Measurements from ENCODE around the gene STAT5B.
A peak's percentile ranks its signal among the peaks of the same experiment; 100 is the strongest.
"Not testable (repeated sequence)": the region's sequence is repeated elsewhere in the genome, so short reads cannot be mapped to it uniquely, and the experiment has no call there.

Gene STAT5B

DNA sequence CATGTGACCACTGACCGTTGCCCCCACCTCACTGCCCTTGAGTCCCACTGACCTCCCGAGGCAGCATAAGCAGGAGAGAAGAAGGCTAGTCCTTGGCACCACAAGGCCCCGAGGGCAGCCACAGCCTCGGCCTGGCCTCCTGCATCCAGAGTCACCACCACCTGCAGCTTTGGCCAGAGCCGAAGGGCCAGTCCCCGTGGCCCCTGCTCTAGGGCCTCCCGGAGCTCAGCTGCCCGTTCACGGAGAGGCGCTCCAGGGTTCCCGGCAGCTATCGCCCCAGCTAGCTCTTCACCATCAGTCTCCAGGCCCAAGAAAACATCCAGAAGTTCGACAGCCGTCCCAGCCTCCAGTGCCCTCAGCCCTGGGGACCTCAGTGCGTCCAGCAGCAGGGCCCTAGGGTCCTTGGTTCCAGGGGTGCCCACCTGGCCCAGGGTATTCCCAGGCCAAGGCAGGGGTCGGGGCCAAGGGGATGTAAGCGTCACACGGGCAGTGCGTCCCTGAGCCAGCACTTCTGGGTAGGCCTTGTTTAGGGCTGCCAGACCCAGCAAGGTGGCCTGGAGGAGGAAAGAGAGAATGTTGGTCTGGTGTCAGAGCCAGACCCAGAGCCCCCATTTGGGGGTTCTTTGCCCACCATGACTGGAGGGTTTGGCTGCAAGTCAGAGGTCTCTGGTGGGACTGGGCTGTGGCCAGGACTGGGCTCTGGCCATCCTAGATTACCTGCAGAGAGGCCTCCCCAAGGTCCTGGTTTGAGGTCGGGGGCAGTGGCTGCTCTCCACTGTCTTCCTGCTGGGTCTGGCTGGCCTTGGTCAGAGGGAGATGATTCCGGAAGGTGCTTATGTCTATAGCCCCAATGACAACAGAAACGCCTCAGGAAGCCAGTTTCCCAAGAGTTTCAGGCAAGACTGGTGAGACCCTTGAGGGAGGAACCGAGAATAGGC, 83.7 kb downstream of the STAT5B start:
- DNase-seq = no peak

DNA sequence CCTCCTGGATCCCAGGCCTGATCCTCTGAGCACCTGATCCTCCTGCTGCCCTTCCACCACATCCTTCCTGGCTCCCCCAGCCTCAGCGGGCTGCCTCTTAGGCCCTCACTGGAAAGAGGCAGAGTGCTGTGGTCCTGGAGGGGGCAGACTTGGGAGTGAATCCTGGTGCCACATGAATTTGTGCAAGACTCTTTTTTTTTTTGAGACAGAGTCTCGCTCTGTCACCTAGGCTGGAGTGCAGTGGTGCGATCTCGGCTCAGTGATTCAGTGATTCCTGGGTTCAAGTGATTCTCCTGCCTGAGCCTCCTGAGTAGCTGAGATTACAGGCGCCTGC, 84.9 kb downstream of the STAT5B start:
- no peak for DNase-seq

DNA sequence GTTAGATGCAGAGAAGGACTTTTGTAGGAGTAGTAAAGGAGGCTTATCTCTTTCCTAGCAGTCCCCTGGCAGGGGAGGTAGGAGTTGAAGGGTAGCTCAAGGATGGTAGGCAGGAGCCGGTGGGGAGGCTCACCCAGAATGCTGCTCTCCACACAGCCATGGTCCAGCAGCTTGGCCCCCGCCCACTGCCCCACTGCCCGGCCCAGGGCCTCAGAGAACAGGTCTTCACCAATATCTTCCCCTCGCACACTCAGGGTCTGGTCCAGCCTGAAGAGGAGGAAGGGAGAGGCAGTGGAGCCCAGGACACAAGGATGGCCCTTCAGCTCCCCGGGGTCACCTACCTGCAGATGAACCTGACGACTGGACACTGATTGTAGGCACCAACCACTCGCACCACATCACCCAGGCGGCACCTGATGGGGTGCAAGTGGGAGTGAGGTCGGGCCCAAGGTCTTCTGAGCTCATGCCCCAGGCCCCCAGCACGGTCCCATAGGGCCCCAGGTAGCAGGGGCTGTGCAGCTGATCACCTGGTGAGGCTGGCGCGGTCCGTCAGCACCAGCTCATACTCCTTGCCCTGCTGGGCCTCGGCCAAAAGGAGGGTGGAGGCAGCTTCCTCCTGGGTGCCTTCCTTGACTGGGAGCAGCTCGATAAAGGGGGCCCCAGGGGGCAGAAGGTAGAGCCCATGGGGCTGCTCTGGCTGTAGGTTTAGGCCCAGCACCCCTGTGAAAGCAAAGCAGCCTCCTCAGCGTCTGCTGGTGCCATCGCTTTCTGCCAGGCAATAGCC, 85.5 kb downstream of the STAT5B start:
- no peak for DNase-seq

DNA sequence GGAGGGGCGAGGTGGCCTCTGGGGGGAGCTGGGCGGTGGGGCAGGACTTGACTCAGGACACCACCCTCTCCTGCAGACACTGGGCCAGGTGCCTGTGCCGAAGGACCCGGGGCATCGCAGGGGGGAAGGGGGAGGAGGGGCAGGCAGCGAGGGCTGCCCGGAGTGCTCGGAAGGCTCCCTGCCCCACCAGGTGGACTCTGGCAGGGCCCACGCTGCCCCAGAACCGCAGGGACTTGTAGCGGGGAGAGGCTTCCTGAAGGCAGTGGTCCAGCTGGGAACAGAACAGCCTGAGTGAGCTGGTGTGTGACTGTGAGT, 86.6 kb downstream of the STAT5B start:
- no peak for DNase-seq

DNA sequence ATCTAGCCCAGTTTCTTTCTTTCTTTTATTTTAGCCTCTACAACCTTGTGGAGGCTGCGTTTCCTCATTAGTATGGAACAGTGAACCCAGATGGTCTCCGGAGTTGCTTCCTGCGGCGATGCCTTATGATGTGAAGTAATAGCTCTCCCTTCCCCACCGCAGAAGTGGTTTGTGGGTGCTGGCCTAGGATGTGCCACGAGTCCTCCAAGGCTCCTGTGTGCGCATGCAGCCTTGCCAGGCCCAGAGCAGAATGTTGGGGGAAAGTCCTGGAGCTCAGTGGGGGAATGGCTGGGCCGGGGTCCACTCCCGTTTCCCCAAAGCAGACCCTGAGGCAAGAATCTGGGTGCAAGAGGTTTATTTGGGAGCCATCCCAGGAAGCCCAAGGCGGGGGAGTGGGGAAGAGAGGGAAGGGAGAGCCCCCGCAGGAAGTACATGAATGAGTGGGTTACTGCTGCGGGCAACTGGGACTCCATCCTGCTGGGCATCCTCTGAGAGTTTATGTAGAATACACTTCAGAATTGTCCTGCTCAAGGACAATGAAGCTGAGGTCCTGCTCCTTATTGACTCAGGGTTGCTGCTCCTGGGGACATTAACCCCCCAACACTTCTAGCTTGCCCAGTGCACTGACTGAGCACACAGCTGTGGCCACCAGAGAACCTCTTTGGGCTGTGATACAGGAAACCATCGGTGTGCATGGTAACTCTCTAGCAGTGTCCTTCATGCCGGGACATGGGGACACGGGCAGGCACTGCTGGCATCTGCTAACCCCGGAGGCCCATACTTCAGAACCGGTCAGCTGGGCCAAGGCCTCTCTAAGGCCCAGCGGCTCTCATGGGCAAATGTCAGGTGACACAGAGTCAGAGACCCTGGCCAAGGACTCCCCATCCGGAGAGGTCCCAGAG, 87.2 kb downstream of the STAT5B start:
- no peak for DNase-seq

DNA sequence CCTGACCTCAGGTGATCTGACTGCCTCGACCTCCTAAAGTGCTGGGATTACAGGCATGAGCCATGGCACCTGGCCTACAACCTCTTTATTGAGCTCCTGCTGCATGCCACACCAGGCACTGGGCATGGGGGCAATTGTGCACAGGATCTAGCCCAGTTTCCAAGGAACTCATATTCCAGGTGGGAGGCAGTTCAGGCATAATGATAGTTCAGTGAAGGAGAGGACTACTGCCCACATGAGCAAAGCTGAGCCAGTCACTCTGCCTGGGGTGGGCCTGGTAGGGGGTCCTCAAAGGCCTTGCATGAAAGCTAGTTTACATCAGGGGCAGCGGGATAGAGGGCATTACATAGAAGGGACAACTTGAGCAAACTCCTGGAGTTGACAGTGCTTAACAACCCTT, 88.4 kb downstream of the STAT5B start:
- no peak for DNase-seq

DNA sequence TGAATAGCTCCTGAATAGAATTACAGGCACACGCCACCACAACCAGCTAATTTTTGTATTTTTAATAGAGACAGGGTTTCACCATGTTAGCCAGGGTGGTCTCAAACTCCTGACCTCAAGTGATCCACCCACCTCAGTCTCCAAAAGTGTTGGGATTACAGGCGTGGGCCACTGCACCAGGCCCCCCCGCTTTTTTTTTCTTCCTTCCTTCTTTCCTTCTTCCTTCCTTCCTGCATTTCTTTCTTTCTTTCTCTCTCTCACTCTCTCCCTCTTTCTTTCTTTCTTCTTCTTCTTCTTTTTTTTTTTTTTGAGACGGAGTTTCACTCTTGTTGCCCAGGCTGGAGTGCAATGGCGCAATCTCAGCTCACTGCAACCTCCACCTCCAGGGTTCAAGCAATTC, 90.0 kb downstream of the STAT5B start:
- not testable (repeated sequence) for DNase-seq

DNA sequence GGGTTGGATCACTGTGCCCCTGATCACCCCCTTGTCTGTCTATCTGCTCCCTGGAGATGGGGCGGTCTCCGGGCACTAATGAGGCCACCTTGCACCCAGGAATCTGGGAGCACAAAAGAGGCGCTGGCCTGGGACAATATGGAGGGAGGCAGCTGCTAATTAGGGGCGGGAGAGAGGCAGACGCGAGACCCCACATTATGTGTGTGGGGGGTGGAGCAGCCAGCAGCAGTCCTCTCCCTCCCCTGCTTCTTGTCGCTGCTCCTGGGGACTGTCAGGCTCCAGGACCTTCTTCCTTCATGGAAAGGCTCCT, 90.6 kb downstream of the STAT5B start:
- no peak for DNase-seq

DNA sequence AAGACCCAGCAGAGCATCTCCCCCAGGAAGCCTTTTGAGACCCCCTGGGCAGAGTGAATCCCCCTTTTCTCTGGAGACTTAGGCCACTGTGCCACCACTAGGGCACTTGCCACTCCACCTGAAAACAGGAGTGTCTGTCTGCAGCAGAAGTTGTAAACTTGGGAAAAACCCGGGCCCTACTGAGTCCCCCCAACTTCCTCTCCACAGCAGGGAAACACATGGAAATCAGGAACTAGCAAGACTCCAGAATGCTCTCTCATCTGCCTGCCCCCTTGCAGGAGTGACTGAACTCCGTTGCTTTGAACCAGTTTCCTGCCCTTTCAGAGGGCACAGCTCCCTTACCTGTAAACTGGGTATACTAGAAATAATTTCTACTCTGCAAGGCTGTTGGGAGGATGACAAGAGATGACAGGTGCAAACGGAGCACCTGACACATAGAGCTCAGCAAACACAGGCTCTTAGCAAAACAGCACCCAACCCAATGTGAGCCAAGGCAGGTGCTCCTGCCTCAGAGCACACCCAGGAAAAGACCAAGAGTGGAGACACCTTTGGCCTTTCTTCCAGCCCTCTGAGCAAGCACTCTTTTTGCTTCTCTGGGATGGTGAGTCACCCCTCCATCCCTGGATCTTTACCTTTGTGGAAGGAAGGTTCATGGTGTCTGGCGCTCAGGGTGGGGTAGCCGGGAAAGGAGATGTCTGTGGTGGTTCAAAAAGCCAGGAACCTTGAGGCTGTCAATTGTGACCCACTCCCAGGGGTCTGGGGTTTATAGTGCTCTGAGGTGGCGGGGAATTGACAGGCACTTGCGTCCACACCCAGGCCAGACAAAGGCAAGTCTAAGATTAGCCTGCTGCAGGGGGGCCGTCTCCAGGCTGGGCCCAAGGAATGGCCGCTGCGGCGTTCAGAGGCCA, 91.2 kb downstream of the STAT5B start, which contains the start of gene HCRT:
HCRT (minus strand) TSS at position 740 of the 908 bp plus-strand sequence; CDS start at position 653, 87 bp downstream.
- DNase-seq = no peak

DNA sequence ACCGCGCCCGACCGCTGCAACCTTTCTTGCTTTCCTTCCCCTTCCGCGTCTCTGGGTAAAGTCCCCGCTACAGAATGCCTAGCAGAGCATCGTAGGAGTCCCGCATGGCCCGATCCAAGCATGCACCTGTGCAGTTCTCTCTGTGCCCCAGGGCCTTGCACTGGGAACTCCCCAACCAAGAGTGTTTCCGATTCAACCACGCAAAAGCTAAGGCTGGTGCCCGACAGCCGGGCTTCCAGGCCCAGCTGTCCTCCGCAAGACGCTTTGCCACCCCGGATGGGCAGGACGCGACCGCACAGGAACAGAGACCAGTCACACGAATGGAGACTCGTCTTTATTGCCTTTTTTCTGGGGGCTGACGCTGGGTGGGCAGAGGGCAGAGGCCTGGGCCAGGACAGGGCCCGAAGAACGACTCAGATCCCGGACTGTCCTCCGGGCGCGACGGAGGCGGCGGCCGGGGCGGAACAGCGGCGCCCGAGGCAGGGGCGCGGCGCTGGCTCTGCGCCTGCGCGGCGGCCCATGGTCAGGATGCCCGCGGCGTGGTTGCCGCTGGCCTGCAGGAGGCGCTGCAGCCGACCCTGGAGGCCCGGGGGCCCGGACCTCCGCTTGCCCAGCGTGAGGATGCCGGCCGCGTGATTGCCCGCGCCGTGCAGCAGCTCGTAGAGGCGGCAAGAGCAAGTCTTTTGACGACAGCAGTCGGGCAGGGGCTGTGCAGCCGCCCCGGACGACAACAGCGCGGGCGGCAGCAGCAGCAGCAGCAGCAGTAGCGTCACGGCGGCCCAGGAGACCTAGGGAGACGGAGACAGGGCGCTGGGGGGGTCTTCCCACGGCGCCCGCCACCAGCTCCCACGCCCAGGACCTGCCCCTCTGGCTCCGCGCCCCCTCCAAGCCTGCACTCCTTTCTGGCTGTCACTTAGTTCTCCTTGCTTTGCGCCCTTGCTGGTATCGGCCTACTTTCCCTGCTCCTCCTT, 92.2 kb downstream of the STAT5B start:
- DNase-seq = peak; percentile 63

DNA sequence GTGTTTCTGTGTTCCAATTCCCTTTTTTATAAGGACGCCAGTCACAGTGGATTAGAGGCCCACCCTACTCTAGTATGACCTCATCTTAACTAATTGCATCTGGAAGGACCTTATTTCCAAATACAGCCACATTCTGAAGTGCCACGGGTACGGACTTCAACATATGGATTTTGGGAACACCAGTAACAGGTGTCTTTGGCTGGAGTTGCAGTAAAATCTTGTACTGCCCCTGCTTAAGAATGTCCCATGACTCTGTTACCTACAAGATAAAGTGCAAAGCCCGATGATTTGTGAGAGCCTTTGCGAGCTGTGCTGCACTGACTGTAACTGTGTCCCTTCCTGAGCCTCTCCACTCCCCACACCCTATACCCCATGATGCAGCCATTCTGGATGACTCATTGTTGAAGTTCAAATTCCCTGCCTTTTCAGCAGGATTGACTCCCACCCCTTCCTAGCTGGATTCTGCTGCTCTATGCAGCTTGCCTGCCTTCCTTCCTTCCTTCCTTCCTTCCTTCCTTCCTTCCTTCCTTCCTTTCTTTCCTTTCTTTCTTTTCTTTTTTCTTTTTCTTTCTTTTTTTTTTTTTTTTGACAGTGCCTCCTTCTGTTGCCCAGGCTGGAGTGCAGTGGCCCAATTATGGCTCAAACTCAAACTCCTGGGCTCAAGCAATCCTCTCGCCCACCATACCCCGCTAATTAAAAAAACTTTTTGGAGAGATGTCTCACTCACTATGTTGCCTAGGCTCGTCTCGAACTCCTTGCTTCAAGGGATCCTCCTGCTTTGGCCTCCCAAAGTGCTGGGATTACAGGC, 93.1 kb downstream of the STAT5B start:
- peak; percentile 41 for DNase-seq

DNA sequence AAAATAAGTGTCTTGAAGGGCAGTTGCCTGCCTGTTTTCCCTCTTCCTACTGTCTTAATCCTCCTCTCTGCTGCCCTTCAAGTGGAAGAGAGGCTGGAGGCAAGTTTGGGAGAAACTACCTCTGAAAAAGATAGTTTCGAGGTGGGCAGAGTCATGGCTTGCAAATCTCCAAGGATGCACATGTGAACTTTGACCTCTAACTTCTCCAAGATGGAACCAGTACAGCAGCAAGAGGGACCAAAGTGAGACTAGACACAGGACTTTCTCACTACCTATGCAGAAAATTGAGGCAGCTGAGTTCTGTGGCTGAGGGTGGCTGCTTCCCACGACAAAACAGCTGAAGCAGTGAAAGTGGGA, 94.4 kb downstream of the STAT5B start:
- DNase-seq = no peak

DNA sequence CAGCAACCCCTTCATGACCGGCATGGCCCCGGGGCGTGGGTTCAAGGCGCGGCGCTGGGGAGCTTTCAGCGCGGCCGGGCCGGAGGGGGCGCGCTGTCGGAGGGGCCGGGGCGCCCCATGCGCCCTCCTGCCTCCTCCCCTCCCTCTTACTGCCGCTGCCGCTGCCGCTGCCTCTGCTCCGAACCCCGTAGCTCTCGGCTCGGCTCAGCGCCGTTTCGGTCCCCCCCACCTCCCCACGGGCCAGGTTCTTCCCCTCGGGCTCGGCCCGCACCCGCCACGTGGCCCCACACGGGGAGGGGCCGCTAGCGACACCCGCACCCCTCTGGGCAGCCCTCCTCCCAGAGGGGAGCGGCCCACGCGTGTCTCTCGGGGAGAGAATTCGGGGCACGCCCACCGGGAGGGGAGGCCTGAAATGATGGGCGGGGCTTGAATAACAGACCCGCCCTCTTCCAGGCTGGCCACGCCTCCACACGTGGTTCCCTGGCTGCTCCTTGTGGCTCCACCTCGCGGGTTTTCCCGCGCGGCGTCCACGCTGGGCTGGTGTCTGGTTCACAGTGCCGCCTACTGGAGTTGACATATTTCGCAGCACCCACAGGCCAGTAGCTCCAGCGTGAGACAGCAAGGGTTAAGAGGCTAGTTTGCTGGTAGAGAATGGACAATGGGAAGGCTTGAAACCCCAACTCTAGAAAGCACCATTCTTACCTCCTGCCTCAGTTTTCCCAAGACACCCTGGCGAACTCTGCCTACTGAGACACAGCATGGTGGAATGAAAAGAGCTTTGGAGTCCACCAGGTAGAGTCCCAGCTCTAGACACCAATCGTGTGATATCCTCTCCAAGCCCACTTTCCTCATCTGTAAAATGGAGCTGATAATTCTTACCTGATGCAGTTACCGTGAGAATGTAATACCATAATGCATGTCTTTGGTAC, 95.0 kb downstream of the STAT5B start, which contains the start of gene KCNH4:
KCNH4 (minus strand) TSS at position 221 of the 929 bp plus-strand sequence; CDS start at position 24, 197 bp downstream.
- DNase-seq = peak; percentile 50

DNA sequence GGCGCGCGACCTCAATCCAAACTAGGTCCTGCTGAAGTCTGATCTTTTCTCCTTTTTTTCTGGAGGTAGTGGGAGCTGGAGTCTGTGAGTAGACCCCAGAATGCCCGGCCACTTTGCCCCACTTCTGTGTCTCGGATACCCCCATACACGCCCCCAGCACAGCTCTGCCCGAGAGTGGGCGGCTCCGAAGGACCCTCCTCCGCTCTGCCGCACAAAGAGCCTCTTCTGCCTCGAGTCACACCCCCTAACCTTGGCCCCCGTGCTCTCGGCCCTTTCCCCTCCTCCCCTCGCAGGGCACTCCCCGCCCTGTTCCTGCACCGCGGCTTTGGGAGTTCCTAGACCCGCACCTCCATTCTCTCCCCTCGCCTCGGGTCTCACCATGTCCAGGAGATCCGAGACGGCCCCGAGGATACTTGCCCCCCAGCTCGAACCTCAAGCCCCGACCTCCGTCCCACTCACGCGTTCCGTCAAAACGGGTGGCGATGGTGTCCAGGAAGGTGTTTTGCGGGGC, 95.7 kb downstream of the STAT5B start:
- no peak for DNase-seq

DNA sequence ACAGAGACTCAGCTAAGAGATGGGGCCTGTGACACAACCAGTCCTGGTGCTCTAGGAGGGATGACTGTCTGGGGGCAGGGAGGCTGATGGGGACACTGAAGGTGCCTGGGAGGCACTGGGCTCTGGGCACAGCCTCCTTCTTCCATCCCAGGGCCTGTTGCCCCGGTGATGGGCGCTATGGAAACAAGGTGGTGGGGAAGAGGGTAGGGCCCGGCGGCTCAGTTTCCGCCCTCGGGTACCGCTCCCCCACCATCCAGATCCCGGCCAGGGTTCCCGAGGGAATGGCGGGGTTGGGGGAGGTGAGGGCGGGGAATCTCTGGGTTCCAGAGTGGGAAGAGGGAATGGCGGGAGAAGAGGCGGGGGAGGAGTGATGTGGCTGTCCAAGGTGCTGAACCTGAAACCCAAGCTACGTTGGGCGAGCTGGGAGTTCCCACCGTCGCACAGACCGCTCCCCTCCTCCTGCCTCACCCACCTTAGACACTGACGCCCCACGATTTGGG, 96.2 kb downstream of the STAT5B start:
- no peak for DNase-seq

DNA sequence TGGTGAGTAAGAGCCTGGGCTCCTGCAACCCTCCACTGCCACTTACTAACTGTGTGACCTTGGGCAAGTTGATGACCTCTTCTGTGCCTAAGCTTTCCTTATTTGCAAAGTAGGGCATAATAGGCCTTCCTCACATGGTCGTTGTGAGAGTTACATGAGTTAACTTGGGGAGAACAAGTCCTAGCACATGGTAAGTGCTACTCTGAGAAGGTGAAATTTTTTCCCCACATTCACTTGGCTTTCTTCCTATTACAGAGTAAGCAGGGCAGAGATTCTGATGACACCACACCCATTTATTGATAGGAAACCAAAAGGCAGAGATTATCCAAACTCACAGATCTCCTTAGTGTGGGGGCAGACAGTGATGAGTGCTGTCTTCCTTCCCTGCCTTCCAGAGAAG, 96.9 kb downstream of the STAT5B start:
- DNase-seq = no peak

DNA sequence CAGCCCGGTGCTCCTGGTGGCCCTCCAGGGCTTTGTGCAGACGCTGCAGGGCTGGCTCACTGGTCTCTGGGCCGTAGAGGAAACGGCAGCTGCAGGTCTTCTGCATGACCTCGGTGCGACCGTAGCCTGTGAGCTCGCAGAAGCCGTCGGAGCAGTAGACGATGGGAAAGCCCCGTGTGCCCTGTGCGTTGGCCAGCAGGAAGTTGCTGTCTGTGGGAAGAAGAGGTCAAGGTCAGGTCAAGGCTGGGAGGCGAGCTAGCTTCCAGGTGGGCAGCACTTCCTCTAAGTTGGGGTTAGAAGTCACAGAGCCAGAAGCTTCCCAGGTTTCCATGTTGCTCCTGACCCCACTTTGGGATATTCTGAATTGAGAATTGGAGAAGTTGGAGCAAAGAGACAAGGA, 97.4 kb downstream of the STAT5B start:
- no peak for DNase-seq

DNA sequence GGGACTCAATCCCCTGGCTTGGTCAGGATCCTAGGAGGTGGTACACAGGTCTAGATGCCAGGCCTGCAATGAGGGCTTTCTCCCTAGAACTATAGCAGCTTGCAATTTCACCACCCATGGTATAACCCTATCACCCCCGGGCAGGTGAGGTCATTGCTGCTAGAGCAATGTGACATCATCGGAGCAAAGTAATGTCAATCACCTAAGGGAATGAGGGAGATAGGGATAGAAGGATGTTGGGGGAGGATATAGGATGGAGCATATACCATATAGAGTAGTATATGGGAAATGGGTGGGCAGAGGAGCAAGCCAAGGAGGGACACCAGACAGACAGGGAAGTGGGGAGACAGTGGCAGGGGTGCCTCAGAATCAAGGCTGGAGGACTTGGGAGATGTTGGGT, 98.5 kb downstream of the STAT5B start:
- DNase-seq = no peak
